Inflammatory macrophage treated with lipopolysaccharide for 1 hour (primary cell): Measurements from ENCODE around the gene OBSCN.

ENCODE experiments used
- DNase-seq, 2 donors: peaks; one replicate each; pipeline ENCODE4 v3.0.0-alpha.2; 2020 to 2022

The OBSCN gene

DNA sequence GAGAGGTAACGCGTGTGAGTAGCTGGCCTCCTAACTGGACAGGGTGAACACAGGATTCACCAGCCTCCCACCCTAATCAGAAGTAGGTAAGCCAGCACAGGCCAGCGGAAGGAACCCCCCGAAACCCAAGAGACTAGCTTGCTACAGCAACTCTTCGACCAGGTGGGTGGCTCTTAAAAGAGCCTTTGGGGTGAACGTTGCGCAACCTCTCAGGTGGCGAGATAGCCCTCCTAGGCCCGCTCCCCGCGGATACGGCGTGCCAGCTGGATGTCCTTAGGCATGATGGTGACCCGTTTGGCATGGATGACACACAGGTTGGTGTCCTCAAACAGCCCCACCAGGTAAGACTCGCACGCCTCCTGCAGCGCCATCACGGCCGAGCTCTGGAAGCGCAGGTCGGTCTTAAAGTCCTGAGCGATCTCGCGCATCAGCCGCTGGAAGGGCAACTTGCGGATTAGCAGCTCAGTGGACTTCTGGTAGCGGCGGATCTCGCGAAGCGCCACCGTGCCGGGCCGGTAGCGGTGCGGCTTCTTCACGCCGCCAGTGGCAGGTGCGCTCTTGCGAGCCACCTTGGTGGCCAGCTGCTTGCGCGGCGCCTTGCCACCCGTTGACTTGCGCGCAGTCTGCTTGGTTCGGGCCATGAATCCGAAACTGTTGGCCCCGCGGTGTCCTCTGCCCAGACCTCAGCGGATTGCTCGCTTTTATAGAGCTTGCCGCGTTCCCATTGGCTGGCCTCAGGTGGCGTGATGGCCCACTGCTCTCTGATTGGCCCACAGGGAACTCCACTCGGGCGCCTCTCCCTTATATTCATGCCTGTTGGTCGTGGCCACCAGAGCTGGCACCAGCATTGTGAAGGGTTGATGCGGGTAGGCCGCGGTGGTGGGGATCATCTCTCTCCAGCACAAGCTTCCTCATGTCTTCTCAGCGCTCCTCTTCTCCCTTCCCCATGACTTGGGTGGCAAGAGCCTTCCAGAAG lies 217.1 kb downstream of the OBSCN start:
- no peak for DNase-seq

DNA sequence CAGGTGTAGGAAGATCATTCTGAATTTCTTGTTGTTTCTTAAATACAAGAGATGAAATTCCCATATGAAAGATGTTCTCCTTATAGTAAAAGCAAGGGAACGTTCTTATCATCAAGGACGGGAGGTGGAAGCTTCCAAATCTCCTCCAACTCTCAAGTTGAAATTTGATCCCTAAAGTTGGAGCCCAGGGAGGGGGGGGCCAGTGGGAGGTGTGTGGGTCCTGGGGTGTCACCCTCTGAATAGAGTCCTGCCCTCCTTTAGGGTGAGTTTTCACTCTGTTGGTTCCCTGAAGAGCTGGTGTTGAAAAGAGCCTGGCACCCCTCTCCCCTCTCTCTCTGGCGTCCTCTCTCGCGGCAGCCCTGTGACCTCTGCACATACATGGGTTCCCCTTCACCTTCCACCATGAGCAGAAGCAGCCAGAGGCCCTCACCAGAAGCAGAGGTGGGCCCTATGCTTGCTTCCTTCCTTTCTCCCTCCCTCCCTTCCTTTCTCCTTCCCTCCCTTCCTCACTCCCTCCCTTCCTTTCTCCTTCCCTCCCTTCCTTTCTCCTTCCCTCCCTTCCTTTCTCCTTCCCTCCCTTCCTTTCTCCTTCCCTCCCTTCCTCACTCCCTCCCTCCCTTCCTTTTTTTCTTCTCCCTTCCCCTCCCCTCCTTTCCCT lies 218.8 kb downstream of the OBSCN start:
- no peak for DNase-seq

DNA sequence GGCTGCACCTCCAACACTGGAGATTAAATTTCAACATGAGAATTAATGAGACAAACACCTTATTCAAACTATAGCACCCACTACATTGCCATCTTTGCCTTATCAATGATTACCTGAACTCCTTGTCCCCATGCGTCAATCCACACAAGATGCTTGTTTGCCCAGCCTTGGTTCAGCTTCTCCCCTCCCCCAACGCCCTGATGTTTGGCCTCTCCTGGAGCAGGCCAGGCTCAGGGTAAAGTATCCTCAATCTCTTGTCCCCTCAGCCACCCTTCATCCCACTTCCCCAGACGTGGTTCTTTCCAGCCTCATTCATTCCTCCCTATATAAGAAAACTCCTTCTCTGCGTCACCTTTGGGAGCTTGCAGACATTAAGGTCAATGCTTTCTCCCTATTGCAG lies 220.6 kb downstream of the OBSCN start:
- no peak for DNase-seq
